Naive thymus-derived CD4-positive, alpha-beta T cell (primary cell): ENCODE results near the gene KCTD11. TPM values are rescaled to one million over a fixed set of nuclear protein-coding genes. Genes with fewer than 3 reads are reported as not detected.
"Not testable (repeated sequence)": the region's sequence is repeated elsewhere in the genome, so short reads cannot be mapped to it uniquely, and the experiment has no call there.

Experiments
- ATAC-seq: fragments of 150-1000 bp; cut with Tn5 transposase; 2 replicates; pipeline ENCODE4 v1.10.0; 2021; ENCODE audit warnings: mild to moderate bottlenecking, moderate library complexity
- CTCF ChIA-PET: fragments of 350-600 bp; sonication (Branson Sonifier 250); formaldehyde crosslinking; loops from one replicate; lab custom pipeline; 2021; ENCODE audit warnings: antibody characterized with exemption; lab: Charles Lee
- POLR2A ChIA-PET: fragments of 350-600 bp; sonication (Branson Sonifier 250); formaldehyde crosslinking; loops from one replicate; lab custom pipeline; 2021; ENCODE audit warnings: antibody characterized with exemption, inconsistent platforms; lab: Charles Lee
- DNase-seq, 9 donors: peaks; one replicate each; pipeline versions ENCODE4 v3.0.0 to v3.0.0-alpha.2; 2020 to 2022; ENCODE audit warnings: mixed read lengths in 1 of 9
- H3K27ac ChIP-seq: one replicate; pipeline ENCODE4 v1.7.0; 2013; ENCODE audit warnings: mild to moderate bottlenecking, low read depth, low read length, moderate library complexity
- H3K27me3 ChIP-seq, 2 donors: one replicate each; pipeline ENCODE4 v1.7.0; 2013; ENCODE audit warnings: low read length in 2 of 2, mild to moderate bottlenecking in 2 of 2, moderate library complexity in 2 of 2; ENCODE audit not compliant: control insufficient read depth in 2 of 2, insufficient read depth in 2 of 2
- H3K36me3 ChIP-seq, 3 experiments: 1 replicate in 2 of 3; 2 replicates in 1 of 3; pipeline ENCODE4 v1.7.0; 2013; ENCODE audit warnings: low read length in 3 of 3, mild to moderate bottlenecking in 3 of 3, moderate library complexity in 1 of 3; ENCODE audit not compliant: insufficient read depth in 3 of 3, control insufficient read depth in 2 of 3
- H3K4me1 ChIP-seq, 2 donors: one replicate each; pipeline ENCODE4 v1.7.0; 2013; ENCODE audit warnings: low read length in 2 of 2, mild to moderate bottlenecking in 2 of 2, moderate library complexity in 1 of 2; ENCODE audit not compliant: control insufficient read depth in 2 of 2, insufficient read depth in 2 of 2
- H3K4me3 ChIP-seq: 2 replicates; pipeline ENCODE4 v1.7.0; 2013; ENCODE audit warnings: mild to moderate bottlenecking, low read length
- H3K9me3 ChIP-seq, 3 experiments: 1 replicate in 2 of 3; 2 replicates in 1 of 3; pipeline ENCODE4 v1.7.0; 2013; ENCODE audit warnings: low read length in 3 of 3; ENCODE audit not compliant: control insufficient read depth in 2 of 3
- H3K27ac Mint-ChIP-seq, 9 donors: one replicate each; pipeline ENCODE4 v1.8.0; 2020 to 2022; ENCODE audit warnings: mixed read lengths in 9 of 9, mild to moderate bottlenecking in 8 of 9, moderate library complexity in 5 of 9, inconsistent platforms in 2 of 9
- H3K27me3 Mint-ChIP-seq, 5 donors: one replicate each; pipeline ENCODE4 v1.8.0; 2021 to 2022; ENCODE audit warnings: mixed read lengths in 5 of 5, mild to moderate bottlenecking in 1 of 5
- H3K36me3 Mint-ChIP-seq, 5 donors: one replicate each; pipeline ENCODE4 v1.8.0; 2020 to 2022; ENCODE audit warnings: mixed read lengths in 5 of 5, mild to moderate bottlenecking in 3 of 5, inconsistent platforms in 1 of 5
- H3K4me1 Mint-ChIP-seq, 7 donors: one replicate each; pipeline ENCODE4 v1.8.0; 2020 to 2022; ENCODE audit warnings: mixed read lengths in 7 of 7, mild to moderate bottlenecking in 3 of 7, inconsistent platforms in 1 of 7
- H3K4me3 Mint-ChIP-seq, 10 donors: one replicate each; pipeline ENCODE4 v1.8.0; 2020 to 2022; ENCODE audit warnings: mild to moderate bottlenecking in 10 of 10, mixed read lengths in 10 of 10, moderate library complexity in 6 of 10, inconsistent platforms in 2 of 10
- H3K9me3 Mint-ChIP-seq, 11 donors: one replicate each; pipeline ENCODE4 v1.8.0; 2020 to 2022; ENCODE audit warnings: mixed read lengths in 11 of 11, mild to moderate bottlenecking in 4 of 11, inconsistent platforms in 1 of 11, moderate library complexity in 1 of 11
- intact Hi-C, 2 donors: fragments of 100-400 bp; cut with micrococcal nuclease; formaldehyde crosslinking; loops; one replicate each; pipeline ENCODE4 v1.15.1; 2023
- polyA plus RNA-seq, 2 donors: library from polyadenylated mRNA; unstranded; fragments of 300-500 nt; fragmentation: Illumina TruSeq; gene quantifications; one replicate each; pipeline ENCODE4 v1.2.3, GENCODE V29; 2021
- total RNA-seq, 6 experiments: library from RNA in 5 of 6; stranded (reverse) in 5 of 6; gene quantifications; 1 replicate in 5 of 6; 2 replicates in 1 of 6; pipeline ENCODE4 v1.2.3 and lab custom pipeline; 2021 to 2026

KCTD11 gene
- total and polyA plus RNA-seq, 7 experiments from 2014 or later = 0.83 to 13.7 (median 2.7) TPM

GRCh38 chr17:7332600-7333069, 19.3 kb upstream of the KCTD11 start:
- H3K27me3 Mint-ChIP-seq, H3K9me3 ChIP-seq, intact Hi-C loops, ATAC-seq, H3K9me3 Mint-ChIP-seq, H3K36me3 ChIP-seq, H3K27me3 ChIP-seq: not testable (repeated sequence)
- ChIA-PET CTCF (interaction anchor here (0.9 kb wide), 1 partner anchor 23 kb away, joined by 3 read pairs; the partner anchor contains the start of gene TMEM95), POLR2A (interaction anchor here (0.7 to 22.8 kb wide), 3 partner anchors 15 to 113 kb away, joined by 3 to 336 read pairs (median 98); partner anchors contain the start of genes EIF5A and GPS2)
- peak overlapping the region; percentile 55 for H3K27ac ChIP-seq
- peaks cover 26 to 53% of the 10 kb centered on the region in 2 donors for H3K4me1 ChIP-seq
- peak overlapping the region; percentile 19 for H3K4me3 ChIP-seq
- Mint-ChIP-seq H3K36me3 (peaks cover 0 to 12% (median 5%) of the 10 kb centered on the region in 5 donors), H3K27ac (peak overlapping the region; percentile 38 to 96 (median 92)), H3K4me3 (peak overlapping the region; percentile 52 to 88 (median 76)), H3K4me1 (peaks cover 53 to 82% (median 68%) of the 10 kb centered on the region in 7 donors)
- peak in 5 of 9 donors; percentile 57 to 80 (median 64) for DNase-seq

- peaks cover 0 to 20% (median 6%) of the 10 kb centered on the region in 3 experiments for H3K36me3 ChIP-seq
- peaks cover 51 to 81% (median 59%) of the 10 kb centered on the region in 7 donors for H3K4me1 Mint-ChIP-seq
Observed at GRCh38 chr17:7334938-7335538, 16.9 kb upstream of the KCTD11 start.

GRCh38 chr17:7335765-7336164, 16.2 kb upstream of the KCTD11 start:
- POLR2A ChIA-PET = interaction anchor here (0.7 to 22.8 kb wide), 25 partner anchors 9 to 870 kb away, joined by 3 to 336 read pairs (median 6); partner anchors contain the start of genes DVL2, EIF5A, GABARAP and GPS2
- H3K9me3 ChIP-seq, H3K27me3 ChIP-seq, H3K27me3 Mint-ChIP-seq, ATAC-seq, DNase-seq, H3K9me3 Mint-ChIP-seq: not testable (repeated sequence)
- H3K36me3 Mint-ChIP-seq = peaks cover 4 to 21% (median 11%) of the 10 kb centered on the region in 5 donors
- H3K4me1 Mint-ChIP-seq = peaks cover 52 to 79% (median 60%) of the 10 kb centered on the region in 7 donors
- CTCF ChIA-PET = interaction anchor here (1.0 to 5.2 kb wide), 13 partner anchors 9 to 290 kb away, joined by 3 to 53 read pairs (median 14); partner anchors contain the start of genes SLC2A4, TMEM102 and TMEM95
- intact Hi-C loops = loop anchor here (1.0 to 5.0 kb wide), 10 partner anchors 10 to 100 kb away; partner anchors contain the start of genes ELP5 (in 1 of the 2), SLC2A4 (in 1 of the 2), TMEM102 (in 1 of the 2) and TNK1 (in 1 of the 2)
- H3K27ac Mint-ChIP-seq = peak overlapping the region; percentile 89 to 100 (median 95)
- Histone ChIP-seq H3K36me3 (peaks cover 0 to 24% (median 11%) of the 10 kb centered on the region in 3 experiments), H3K4me1 (peaks cover 36 to 48% of the 10 kb centered on the region in 2 donors), H3K27ac (peak overlapping the region; percentile 81), H3K4me3 (peak overlapping the region; percentile 99)
- H3K4me3 Mint-ChIP-seq = peak overlapping the region; percentile 89 to 99 (median 94)

More at GRCh38 chr17:7334938-7335538, 16.9 kb upstream of the KCTD11 start:
- ChIA-PET CTCF (interaction anchor here (0.8 to 5.2 kb wide), 14 partner anchors 8 to 755 kb away, joined by 3 to 53 read pairs (median 12); partner anchors contain the start of genes SLC2A4, TMEM102 and TMEM95), POLR2A (interaction anchor here (0.5 to 22.8 kb wide), 11 partner anchors 10 to 352 kb away, joined by 3 to 336 read pairs (median 8); partner anchors contain the start of genes EIF5A, GPS2, PHF23 and SLC16A13)
- no peaks in the 10 kb centered on the region for H3K27me3 Mint-ChIP-seq
- no peaks in the 10 kb centered on the region for H3K9me3 ChIP-seq
- peak overlapping the region; percentile 81 for H3K27ac ChIP-seq
- no peak for ATAC-seq
- no peaks in the 10 kb centered on the region for H3K27me3 ChIP-seq
- H3K4me1 ChIP-seq = peaks cover 40 to 55% of the 10 kb centered on the region in 2 donors
- H3K9me3 Mint-ChIP-seq = no peaks in the 10 kb centered on the region
- H3K4me3 ChIP-seq = no peak overlapping the region
- DNase-seq = no peak
- peaks cover 4 to 17% (median 11%) of the 10 kb centered on the region in 5 donors for H3K36me3 Mint-ChIP-seq
- intact Hi-C loops = loop anchor here in 1 of 2 donors (5.0 kb wide), 1 partner anchor 47 kb away; the partner anchor contains the start of gene TNK1
- peak overlapping the region; percentile 89 to 99 (median 94) for H3K4me3 Mint-ChIP-seq
- H3K27ac Mint-ChIP-seq = peak overlapping the region; percentile 84 to 100 (median 95)

DNA sequence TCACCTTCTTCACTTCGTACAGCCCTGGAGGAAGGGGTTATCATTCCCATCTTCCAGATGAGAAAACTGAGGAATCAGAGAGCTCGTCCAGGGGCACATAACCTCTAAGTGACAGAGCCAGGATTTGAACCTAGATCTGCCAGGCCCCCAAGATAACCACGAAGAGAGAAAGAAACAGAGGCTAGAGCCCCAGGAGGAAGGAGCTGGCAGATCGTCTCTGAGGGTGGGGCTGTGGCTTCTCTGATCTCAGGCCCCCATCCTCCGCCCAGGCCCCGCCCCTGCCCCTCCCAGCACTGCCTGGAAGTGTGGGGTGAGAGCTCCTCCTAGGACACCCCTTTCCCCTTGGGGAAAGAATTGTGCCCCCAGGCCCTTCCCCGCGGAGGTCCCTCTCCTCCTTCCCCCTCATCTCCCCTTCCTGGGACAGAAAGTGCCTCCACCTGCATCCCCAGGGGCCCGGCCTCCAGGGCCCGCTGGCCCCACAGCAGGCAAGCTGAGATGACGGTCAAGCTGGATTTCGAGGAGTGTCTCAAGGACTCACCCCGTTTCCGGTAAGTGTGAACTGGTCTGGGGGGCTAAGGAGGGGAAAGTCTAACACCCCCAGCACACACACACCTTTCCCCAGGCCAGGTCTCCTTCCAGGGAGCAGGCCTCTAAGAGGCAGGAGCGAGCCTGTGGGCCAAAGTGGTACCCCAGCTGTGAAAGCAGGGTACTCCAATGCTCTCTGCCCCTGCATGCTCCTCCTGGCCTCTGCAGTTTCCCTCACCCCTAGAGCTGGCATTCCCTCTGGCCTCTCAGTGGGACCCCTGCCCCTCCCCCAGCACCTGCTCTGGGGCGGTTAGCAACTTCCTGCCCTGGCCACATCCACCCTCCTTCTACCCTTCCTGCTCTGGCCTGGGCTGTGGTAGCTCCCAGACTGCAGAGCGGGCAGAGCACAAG, 15.5 kb upstream of the KCTD11 start, which contains the start of gene ACAP1:
ACAP1 (plus strand) TSS at position 290 of the 936 bp plus-strand sequence; CDS start at position 496, 206 bp downstream.
- Mint-ChIP-seq H3K36me3 (peaks cover 4 to 23% (median 14%) of the 10 kb centered on the region in 5 donors), H3K27ac (peak within 1 kb of the TSS; percentile 89 to 100 (median 95)), H3K4me3 (peak within 1 kb of the TSS; percentile 89 to 99 (median 94)), H3K4me1 (peaks cover 49 to 76% (median 60%) of the 10 kb centered on the region in 7 donors), H3K27me3 (no peaks in the 10 kb centered on the region), H3K9me3 (no peaks in the 10 kb centered on the region)
- Histone ChIP-seq H3K27me3 (no peaks in the 10 kb centered on the region), H3K9me3 (no peaks in the 10 kb centered on the region), H3K36me3 (peaks cover 2 to 32% (median 11%) of the 10 kb centered on the region in 3 experiments), H3K27ac (peak within 1 kb of the TSS; percentile 81), H3K4me3 (peak within 1 kb of the TSS; percentile 99), H3K4me1 (peaks cover 31 to 44% of the 10 kb centered on the region in 2 donors)
- ATAC-seq (peak; percentile 99), DNase-seq (peak; percentile 56 to 85 (median 82))
- CTCF ChIA-PET = interaction anchor here (0.6 to 5.2 kb wide), 17 partner anchors 9 to 291 kb away, joined by 3 to 53 read pairs (median 7); partner anchors contain the start of genes PLSCR3, POLR2A, SLC2A4 and TMEM102
- intact Hi-C loops = loop anchor here (1.0 to 5.0 kb wide), 12 partner anchors 7 to 99 kb away; partner anchors contain the start of genes NEURL4 (in 2 of the 2), ELP5 (in 1 of the 2), SLC2A4 (in 1 of the 2) and TMEM102 (in 1 of the 2)
- POLR2A ChIA-PET = interaction anchor here (0.7 to 22.8 kb wide), 34 partner anchors 9 to 870 kb away, joined by 3 to 336 read pairs (median 4); partner anchors contain the start of genes DVL2, EIF5A, GABARAP and GPS2

GRCh38 chr17:7337600-7337999, 14.4 kb upstream of the KCTD11 start:
- ChIA-PET POLR2A (interaction anchor here (0.9 to 22.8 kb wide), 20 partner anchors 8 to 497 kb away, joined by 3 to 336 read pairs (median 6); partner anchors contain the start of genes DVL2, EIF5A, GABARAP and GPS2), CTCF (interaction anchor here (1.0 to 5.2 kb wide), 8 partner anchors 11 to 146 kb away, joined by 3 to 53 read pairs (median 16); partner anchors contain the start of genes PLSCR3, POLR2A and SLC2A4)
- intact Hi-C loops = loop anchor here (1.0 to 5.0 kb wide), 5 partner anchors 8 to 57 kb away; partner anchors contain the start of genes NEURL4 (in 2 of the 2), SLC2A4 (in 1 of the 2) and TNK1 (in 1 of the 2)

More at GRCh38 chr17:7337600-7337999, 14.4 kb upstream of the KCTD11 start:
- not testable (repeated sequence) for H3K9me3 ChIP-seq, H3K9me3 Mint-ChIP-seq, DNase-seq, H3K27me3 ChIP-seq, ATAC-seq, H3K27me3 Mint-ChIP-seq
- Histone ChIP-seq H3K4me3 (peak overlapping the region; percentile 99), H3K4me1 (peaks cover 26 to 35% of the 10 kb centered on the region in 2 donors), H3K36me3 (peaks cover 10 to 43% (median 21%) of the 10 kb centered on the region in 3 experiments), H3K27ac (peak overlapping the region; percentile 81)
- Mint-ChIP-seq H3K36me3 (peaks cover 4 to 27% (median 17%) of the 10 kb centered on the region in 5 donors), H3K27ac (peak overlapping the region; percentile 89 to 100 (median 95)), H3K4me1 (peaks cover 43 to 67% (median 56%) of the 10 kb centered on the region in 7 donors), H3K4me3 (peak overlapping the region; percentile 89 to 99 (median 94))
